GM21447 (cell line): ENCODE measurements around the gene TMEM132D.
"Not testable (repeated sequence)": the region's sequence is repeated elsewhere in the genome, so short reads cannot be mapped to it uniquely, and the experiment has no call there.

Source experiments
- ATAC-seq: cut with Tn5 transposase; IDR thresholded peaks from one replicate; pipeline ENCODE4 v1.9.1; 2021; ENCODE audit not compliant: unreplicated experiment

The TMEM132D gene

DNA sequence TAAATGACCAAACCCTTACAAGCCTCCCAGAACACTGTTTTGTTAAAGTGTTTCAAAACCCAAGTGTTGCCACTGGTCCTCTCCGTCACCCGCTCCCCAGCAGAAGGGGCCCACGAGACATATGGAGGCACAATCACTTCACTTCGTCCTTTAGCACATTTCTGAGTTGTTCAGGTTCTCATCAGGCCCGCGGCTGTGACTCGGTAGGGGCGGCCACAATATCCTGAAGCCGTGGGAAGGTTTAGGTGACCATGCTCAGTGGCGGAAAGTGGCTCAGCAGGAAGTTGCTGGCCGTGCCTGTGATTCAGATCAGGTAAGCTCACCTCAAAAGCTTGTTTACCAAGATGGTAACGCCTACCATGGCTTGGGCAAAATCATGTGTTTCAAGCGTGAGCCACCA lies 823.0 kb downstream of the TMEM132D start:
- ATAC-seq = no peak

DNA sequence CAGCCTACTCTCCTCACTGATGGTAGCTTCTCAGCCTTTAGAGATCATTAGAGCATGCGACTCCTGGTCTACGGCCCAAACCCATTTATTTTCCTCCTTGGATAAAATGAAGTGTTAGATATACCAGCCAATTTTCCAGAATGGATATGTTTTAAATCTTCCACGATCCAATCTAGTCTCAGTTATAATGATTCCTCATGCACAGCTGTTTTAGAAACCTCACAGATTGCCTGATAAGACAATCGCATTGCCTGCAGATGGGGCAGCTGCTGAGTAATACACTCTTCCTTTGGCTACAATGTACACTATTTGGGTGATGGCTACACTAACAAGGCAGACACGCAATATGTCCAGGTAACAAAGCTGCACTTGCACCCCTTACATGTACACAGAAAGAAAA lies 823.4 kb downstream of the TMEM132D start:
- ATAC-seq = no peak

DNA sequence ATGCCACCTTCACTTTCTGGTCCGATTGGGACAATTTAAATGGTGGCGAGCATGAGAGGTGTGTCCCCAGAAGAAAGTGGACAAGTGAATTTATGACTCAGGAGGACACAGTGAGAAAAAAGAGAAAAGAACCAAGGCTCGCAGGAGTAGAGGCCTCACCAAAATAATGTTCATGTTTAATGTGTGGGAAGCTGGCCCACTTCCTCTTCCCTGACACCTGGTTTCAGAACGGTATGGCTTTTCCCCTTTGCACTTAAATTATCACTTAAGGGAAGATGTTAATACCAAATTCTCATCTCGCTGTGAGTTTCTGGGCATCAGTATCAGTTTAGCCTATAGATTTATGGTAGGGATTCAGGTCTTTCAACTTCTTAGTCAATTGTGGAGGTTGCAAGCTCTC lies 824.1 kb downstream of the TMEM132D start:
- no peak for ATAC-seq

DNA sequence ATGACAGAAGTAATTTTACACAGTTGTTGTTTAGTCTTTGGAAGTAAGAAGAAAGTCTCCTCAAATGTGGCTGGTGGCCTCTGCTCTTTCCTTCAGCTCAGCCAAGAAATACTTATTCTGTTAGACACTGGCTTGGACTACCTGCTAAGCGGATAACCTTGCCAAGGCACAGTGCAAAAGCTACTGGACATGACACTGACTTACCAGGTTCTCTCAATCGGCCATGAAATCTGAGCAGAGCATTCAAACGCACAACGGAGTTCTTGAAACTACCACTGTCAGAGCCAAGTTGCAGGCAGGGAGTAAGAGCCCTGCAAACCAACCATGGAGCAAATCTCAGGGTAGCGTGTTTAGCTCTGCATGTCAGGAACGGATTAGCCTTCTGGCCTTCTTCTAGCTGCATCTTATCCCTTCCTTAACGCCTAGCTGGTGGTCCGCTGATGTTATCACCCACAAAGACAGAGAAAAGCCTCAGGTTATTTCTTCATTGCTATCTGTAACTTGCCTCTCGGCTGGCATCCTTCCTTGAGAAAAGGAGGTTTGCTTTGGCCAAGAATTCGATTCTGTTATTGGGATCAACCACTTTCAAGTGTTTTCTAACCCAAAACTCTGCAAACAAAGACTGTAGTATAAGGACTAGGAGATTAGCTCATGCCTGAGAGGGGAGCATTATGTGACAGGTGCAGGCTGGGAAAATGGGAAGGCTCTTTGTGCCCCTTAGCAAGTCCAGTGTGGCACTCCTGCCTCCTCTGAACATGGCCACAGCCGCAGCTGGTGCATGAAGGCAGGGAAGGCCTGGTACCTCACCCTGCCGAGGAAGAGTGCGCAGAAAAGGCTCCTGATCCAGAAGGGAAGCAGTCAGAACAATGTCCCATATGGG lies 827.1 kb downstream of the TMEM132D start:
- no peak for ATAC-seq

DNA sequence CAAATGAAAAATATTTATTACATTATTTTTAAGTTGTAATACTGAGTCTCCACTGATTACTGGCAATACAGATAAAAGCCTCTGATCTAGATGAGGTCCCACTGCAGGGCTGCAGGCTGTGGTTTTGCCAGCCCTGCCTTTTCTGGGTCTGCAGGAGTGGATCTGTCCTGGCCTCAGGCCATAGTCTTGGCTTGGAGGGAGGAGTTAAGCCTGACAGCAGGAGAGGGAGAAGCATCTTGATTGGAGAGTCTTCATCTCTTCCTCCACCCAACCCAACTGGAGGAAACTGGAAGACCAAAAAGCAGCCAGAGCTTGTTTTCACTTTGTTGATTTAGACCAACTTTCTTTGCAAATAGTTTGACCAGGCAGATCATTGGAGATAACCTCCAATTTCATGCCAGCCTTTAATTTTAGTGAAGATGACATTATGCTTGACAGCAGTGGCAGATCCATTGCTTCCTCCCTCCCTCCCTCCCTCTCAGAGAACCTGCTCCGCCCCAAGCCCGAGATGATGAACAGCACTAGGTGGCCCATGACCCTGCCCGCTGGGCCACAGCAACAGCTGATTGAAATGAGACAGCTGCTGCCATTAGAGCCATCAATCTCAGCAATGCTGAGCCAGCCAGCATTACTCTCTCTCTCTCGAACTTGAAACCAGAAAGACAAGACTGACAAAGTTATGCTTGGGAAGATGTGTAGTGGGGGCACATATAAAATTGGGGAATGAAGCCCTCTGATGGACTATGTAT lies 828.2 kb downstream of the TMEM132D start:
- ATAC-seq = no peak

DNA sequence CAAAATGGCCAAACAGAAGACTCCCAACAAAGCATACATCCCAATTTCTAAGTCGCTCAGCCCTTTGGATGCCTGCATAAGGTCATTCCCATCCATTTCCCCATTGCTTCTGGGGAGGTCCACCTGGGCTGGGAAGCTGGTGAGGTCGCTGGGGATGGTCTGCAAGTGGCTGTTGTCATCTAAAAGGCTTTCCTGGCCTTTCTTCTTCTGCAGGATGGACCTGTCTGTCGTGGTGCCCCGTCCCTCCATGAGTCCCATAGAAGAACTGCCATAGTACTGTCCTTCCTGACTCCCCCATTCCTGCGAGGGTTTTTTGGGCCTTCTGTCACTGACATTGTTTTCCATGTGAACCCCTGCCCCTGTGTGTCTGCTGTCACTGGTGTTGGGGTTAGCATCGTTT lies 829.4 kb downstream of the TMEM132D start:
- ATAC-seq = no peak

DNA sequence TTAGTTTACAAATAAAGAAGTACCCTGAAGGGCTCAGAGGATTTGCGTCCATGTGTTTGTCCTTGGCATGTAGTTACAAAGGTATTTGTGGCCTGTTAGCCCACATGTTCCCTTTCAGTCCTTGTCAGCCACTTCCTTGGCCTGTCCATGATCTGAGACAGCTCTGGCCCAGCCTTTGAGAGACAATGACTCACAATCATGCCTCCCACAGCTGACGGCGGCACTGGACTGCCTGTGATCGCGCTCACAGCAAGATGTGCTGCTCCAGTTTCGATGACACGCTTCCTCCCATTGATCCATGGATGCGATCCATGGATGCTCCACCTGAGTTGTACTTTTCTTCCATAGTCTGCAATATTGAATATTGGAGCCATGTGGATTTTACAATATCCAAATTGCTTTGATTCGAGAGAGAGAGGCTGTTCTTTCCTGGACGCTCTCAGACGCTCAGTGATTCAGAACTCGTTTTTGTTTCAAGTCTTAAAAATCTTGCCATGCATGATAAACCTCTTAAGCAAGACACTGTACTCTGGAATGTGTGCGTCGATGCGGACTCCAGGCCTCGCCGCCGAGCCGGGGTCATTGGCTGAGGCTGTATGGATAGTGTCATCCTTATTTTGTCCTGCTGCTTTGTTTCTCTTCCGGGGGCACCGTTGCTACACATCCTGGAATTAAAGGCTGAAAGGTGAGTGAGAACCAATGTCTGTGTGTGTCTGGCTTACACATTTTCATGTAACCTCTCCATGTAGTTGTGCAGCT lies 830.5 kb downstream of the TMEM132D start:
- no peak for ATAC-seq

DNA sequence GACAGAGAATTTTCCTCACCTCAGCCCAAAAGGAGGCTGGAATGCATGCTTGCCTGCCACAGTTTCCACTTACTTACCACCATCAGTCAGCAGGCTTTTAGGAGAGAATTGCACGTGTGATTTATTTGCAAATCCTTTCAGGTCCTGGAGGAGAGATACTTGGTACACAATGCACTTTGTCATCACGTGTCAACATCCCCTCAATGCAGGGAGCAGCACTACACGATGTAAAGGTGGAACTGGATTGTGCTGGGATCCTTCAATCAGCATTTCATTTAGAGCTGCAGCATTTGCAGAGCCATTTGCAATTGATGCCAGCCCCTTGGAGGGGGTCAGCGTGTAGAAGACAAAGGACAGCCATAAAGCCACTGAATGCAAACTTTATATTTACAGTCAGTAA lies 832.5 kb downstream of the TMEM132D start:
- no peak for ATAC-seq

DNA sequence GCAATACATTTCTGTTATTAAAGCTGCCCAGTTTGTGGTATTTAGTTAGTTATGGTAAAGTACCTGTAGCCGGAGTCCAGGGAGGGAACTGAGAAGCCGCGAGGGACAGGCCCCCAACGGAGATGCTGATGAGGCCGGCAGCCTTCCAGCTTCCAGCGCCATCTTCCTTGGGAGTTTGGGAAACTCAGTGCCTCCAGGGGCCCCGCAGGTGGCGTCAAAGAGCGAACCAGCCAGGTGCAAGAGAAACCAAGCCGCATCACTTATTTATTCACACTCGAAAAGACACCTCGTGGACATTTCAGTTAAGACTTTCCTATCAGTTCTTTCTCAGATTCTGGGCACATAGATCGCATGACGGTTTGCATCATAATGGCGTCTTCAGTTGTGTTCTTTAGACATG lies 833.9 kb downstream of the TMEM132D start:
- ATAC-seq = no peak

DNA sequence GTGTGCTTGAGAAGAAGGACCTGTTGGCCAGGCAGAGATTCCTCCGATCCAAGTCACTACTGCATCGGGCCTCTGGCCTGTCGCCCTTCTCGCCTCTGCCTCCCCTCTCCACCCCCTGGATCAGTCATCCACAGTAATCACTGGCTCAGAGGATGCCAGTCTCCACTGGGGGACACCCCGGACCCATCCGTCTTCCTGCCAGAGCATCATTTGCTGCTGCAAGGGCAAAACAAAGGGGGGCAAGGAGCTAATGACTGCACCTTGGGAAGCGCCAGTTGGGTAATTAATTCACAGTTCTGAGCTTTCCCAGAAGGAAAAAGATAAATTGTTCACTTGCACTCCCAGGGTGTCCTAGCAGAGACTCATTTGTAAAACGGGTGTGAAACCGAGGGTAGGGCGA lies 835.1 kb downstream of the TMEM132D start:
- no peak for ATAC-seq

DNA sequence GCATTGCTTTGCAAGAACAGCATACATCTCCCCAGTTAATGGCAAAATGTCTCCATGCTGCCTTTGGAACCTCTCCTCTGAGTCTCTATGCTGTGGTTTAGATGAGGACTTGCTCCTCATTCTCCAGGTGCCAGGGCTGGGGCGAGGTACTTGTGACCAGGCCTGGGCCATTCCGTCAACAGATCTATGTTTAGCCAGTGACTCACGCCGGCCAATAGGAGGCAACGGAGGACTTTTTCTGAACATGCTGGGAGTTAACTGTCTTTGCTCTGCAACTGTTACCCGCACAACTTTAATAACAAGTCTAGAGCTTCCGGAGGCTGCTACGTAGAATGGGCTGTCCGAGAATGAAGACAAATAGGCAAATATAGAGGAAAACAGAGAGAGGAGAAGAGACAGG lies 836.3 kb downstream of the TMEM132D start:
- ATAC-seq = no peak

DNA sequence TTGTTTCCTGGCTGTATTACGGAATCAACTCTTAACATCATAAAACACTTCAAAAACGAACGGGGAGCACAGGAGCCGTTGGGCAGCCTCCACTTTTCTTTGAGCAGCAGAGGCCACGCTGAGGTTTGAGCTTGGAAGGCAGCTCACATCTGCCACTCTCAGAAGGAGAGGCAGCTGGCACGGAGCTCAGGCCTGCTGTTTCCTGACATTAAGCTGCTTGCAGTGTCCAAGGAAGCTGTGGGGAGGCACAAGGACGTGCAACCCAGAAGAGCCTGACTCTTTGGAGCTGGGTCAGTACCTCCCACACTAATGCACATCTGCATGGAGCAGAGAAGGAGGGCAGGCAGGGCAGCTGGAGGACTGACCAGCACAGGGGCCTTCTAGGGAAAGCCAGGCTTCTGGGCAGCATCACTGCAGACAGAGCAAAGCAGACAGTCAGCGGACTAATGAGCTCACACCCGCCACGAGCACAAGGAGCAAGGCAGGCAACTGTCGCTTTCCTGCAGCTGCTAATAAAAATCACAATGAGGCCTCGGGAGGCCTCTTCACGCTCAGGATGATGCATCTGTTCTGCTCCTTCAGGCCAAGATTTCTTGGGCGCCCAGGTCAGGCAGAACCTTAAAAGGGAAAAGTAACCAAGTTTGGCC lies 839.5 kb downstream of the TMEM132D start:
- no peak for ATAC-seq

DNA sequence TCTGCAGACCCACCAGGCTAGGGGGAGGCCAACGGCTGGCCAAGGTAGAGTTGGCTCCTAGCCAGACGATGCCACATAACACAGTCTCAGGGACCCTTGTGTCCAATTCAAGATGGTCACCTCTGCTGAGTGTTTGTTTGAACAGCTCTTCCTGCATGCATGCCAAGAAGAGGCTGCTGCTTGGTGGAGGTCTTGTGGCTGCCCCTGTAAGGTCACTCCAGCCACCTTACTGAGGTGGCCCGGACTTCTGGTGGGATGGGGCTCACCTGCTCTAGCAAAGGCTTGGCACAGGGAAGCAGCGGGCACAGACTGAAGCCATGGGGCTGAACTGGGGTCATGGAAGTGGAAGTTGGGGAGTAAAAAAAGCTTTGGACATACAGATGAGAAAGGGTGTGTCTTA lies 840.2 kb downstream of the TMEM132D start:
- ATAC-seq = no peak

DNA sequence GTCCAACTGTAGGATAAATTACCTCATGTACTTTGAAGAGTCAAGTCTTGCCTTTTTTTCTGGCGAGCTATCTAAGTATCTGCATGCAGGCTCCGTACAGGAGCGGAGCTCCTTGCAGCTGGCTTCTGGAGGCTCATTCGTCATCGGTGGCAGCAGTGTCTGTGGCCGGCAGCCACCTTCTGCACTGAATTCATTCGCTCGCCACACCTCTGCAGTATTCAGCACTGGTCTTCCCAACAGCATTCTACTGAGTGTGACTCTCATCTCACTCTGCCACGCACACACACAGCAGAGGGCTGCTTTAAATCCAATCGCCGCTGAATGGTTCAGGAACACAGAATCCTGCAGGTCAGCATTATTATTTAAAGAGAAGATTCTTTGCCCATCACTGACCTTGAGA lies 850.6 kb downstream of the TMEM132D start:
- ATAC-seq = no peak

DNA sequence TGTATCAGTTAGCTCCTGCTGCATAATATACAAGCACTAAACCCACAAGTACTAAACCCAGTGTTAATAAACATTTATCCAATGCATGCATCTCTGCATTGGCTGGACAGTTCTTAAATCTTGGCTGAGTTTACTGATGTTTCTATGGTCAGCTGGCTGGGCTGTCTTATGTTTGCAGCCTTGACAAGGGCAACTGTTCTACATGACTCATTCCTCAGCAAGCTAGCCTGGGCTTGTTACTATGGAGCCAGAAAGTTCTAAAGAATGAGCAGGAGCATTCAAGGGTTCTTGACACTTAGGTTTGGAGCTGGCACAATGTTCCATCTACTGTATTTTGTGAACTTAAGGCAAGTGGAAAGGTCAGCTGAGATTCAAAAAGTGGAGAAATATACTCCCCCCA lies 851.5 kb downstream of the TMEM132D start:
- no peak for ATAC-seq

DNA sequence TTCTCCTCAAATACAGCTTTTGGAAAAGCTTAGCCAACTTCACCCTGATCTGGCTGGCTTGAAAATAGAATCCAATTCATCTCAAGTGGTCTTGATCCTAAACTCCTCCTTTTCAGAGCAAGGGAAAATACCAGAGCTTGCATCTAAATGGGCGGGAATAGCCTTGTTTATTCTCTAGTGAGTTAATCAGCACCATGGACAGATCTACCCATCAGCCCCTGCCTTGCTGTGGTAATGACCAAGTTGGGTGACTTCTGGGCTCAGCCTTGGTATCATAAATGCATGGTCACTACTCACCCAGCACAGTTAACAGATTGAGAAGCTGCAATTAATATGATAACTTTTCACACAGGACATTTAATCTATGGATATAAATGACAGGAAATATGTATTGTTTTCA lies 853.9 kb downstream of the TMEM132D start:
- ATAC-seq = no peak

DNA sequence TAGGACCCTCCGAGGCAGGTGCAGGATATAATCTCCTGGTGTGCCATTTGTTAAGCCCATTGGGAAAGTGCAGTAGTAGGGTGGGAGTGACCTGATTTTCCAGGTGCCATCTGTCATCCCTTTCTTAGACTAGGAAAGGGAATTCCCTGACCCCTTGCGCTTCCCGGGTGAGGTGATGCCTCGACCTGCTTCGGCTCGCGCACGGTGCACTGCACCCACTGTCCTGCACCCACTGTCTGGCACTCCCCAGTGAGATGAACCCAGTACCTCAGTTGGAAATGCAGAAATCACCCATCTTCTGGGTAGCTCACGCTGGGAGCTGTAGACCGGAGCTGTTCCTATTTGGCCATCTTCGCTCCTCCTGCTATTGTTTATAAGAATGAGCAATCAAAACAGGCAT lies 860.5 kb downstream of the TMEM132D start:
- ATAC-seq = not testable (repeated sequence)

DNA sequence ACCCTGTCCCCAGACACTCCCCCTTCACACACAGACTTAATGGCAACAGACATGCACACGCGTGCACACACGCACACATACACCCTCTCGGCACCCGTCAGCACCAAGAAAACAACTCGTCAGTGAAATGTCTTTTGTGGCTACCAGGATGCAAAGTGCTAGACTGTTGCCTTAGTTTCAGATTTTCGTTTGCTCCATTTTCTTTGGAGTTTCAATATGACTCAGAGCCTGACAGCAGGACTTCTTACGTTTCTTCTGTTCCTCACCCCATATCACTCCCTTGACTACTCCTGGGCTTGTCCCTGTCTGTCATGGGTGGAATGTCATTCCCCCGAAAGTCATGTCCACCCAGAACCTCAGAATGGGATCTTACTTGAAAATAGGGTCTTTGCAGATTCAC lies 867.7 kb downstream of the TMEM132D start:
- no peak for ATAC-seq

DNA sequence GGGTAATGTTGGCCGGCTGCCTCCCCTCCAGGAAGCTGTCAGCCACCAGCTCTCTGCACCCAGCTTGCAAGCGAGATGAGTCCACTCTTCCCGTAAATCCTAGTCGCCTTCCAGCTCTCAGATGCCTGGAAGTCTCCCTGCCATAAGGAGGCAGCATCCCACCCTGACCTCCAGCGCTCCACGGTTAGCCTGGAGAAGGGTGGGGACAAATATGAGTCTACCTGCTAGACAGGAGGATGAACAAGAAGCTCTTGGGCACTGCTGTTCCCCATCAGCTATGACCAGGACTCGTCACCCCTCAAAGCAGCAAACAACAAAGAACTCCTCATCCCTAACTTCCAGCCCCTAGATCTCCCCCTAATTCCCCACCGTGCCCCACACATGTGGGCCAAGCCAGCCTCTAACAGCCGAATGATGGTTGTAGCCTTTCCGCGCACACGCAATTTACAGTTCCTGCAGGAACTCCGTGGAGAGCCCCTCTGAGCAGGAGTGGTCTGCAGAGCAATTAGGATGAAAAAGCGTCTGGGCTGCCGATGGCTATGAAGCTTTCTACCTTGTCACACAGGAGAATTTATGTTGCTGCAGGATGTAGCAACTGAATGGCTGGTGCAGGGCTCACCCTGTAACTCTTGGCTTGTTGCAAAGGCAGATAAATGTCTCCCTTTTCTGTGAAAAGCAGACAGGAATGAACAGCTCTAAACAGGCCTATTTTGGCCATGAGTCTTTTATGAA lies 869.1 kb downstream of the TMEM132D start:
- ATAC-seq = no peak

DNA sequence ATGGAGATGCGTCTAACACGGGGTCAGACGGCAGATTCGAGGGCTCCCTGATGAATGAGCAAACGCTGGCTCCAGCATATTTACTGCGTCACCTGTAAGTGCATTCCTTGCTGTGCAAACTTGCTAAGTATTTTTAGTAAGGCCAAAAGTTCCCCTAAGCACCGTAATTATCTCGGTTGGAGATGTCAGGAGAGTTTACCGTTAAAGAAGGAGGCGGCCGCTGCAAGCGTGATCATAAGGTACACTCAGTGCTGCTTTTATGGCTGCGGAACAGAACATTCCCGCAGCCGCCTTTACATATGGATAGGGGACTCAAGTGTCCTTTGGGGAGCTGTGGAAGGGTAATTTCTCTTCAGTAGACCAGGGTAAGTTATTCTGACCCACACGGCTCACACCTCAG lies 875.0 kb downstream of the TMEM132D start:
- no peak for ATAC-seq

DNA sequence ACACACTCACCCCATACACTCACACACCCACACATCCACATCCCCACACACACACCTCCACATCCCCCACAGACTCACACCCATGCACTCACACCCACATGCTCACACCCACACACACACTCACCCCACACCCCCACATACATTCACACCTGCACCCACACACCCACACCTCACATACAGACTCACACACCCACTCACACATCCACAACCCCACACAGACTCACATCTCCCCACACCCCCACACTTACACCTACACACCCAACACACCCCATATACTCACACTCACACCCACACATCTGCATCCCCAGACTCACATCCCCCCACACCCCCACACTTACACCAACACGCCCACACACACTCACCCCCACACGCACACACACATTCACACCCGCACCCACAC lies 878.8 kb downstream of the TMEM132D start:
- no peak for ATAC-seq
